Heart right ventricle (tissue), 16 donors: Measurements from ENCODE around the gene CBLN2. TPM values are rescaled to one million over a fixed set of nuclear protein-coding genes. Genes with fewer than 3 reads are reported as not detected.

ENCODE experiments used
- ATAC-seq, 8 donors: fragments of 200-7000 bp; cut with Tn5 transposase; one replicate each; pipeline ENCODE4 v1.9.1; 2020; ENCODE audit warnings: mild to moderate bottlenecking in 8 of 8, moderate library complexity in 8 of 8, moderate number of reproducible peaks in 1 of 8
- DNase-seq, 2 donors: peaks; one replicate each; pipeline ENCODE4 v3.0.0-alpha.2; 2020
- H3K27ac ChIP-seq, 10 donors: fragments of 200-600 bp; sonication (generic) in 2 of 10; one replicate each; pipeline versions ENCODE4 v1.5.0 to v1.8.0; 2020 to 2022; ENCODE audit warnings: mild to moderate bottlenecking in 3 of 10
- H3K27me3 ChIP-seq, 7 donors: fragments of 200-600 bp; one replicate each; pipeline ENCODE4 v1.8.0; 2021 to 2022; ENCODE audit warnings: mild to moderate bottlenecking in 2 of 7
- H3K36me3 ChIP-seq, 9 donors: fragments of 200-600 bp; sonication (generic) in 1 of 9; one replicate each; pipeline versions ENCODE4 v1.5.0 to v1.8.0; 2020 to 2022; ENCODE audit warnings: mild to moderate bottlenecking in 2 of 9
- H3K4me1 ChIP-seq, 9 donors: fragments of 200-600 bp; sonication (generic) in 1 of 9; one replicate each; pipeline versions ENCODE4 v1.5.0 to v1.8.0; 2020 to 2022; ENCODE audit warnings: mild to moderate bottlenecking in 4 of 9
- H3K4me3 ChIP-seq, 10 donors: fragments of 200-600 bp; sonication (generic) in 2 of 10; one replicate each; pipeline versions ENCODE4 v1.5.0 to v1.8.0; 2020 to 2022; ENCODE audit warnings: mild to moderate bottlenecking in 7 of 10, moderate library complexity in 2 of 10
- H3K9me3 ChIP-seq, 11 donors: fragments of 200-600 bp in 10 of 11; sonication (generic) in 2 of 11; one replicate each; pipeline versions ENCODE4 v1.5.0 to v1.8.0; 2013 to 2022; ENCODE audit warnings: mild to moderate bottlenecking in 2 of 11, control low read depth in 1 of 11, moderate library complexity in 1 of 11
- CTCF ChIP-seq, 9 donors: fragments of 200-600 bp; sonication (generic) in 2 of 9; IDR thresholded peaks; one replicate each; pipeline versions ENCODE4 v1.5.0 to v1.8.0; 2021 to 2022; ENCODE audit warnings: antibody characterized with exemption in 9 of 9, mild to moderate bottlenecking in 5 of 9, moderate library complexity in 1 of 9
- WGBS, 2 donors: extraction: QIAGEN DNeasy Blood & Tissue Kit; methylation state at CpG; one replicate each; pipeline ENCODE4 v1.1.7; 2013; ENCODE audit warnings: inconsistent platforms in 1 of 2; 5-methylcytosine and 5-hydroxymethylcytosine counted together
- intact Hi-C, 10 donors: fragments of 100-400 bp; cut with DNase I; formaldehyde crosslinking; loops; one replicate each; pipeline versions ENCODE4 v1.11.1 to v1.14.2; 2022
- polyA plus RNA-seq, 2 donors: library from polyadenylated mRNA; stranded (reverse); fragments of 200-250 nt; gene quantifications; one replicate each; pipeline ENCODE4 v1.2.3, GENCODE V29; 2013
- total RNA-seq, 10 donors: library from RNA; stranded (reverse); fragmentation: NEBNext Ultra II Directional in 3 of 10; extraction: Animal tissue kit (Norgen Biotek cat#: 25700) in 3 of 10; gene quantifications; one replicate each; pipeline versions ENCODE4 v1.2.1 to v1.2.4, GENCODE V29; 2021 to 2023
- donor health status: Arrhythmogenic right ventricular cardiomyopathy.
- donor health status: ischemic (EF 13 %, LVEDD 7.1; RV severe dilation, severe dysfunction).
- donor health status: healthy with polysubstance abuse.
- donor health status: DM: no; HTN: yes; CAD: no.
- donor health status: DM: no; HTN: no; CAD: no.
- donor health status: ischemic (EF 25% LVEDD 6.9; RV normal size, moderate dysfunction).
- donor health status: ischemic (EF 25% LVEDD 5.7; RV mildly dilated, moderate dysfunction).
- donor health status: healthy.
- donor health status: DM: yes; HTN: yes; CAD: no.
- donor health status: Ischemic cardiomyopathy.
- donor health status: ischemic (EF 35%, LVEDD 5.7; RV mildly dilated, moderate dysfunction).
- donor health status: nonischemic (EF 11% LVEDD 7.7; RV severe dilation, severe dysfunction).
- donor health status: DM: yes; HTN: yes; CAD: no.
- donor health status: PGD.
- donor health status: ischemic (EF 29% LVEDD 5.4; RV normal size, mild dysfunction).
- donor health status: nonischemic (EF 23%, LVEDD 6.1; RV moderate dilation, normal function).

CBLN2 gene
- total and polyA plus RNA-seq, 12 donors: 0.07 to 0.45 (median 0.29) TPM; not detected in 9

- H3K27ac ChIP-seq: no peak overlapping the region
- H3K4me1 ChIP-seq: peaks cover 0 to 12% (median 3%) of the 10 kb centered on the region in 9 donors
- intact Hi-C loops: no loop called here
- no peaks in the 10 kb centered on the region for H3K9me3 ChIP-seq
- peaks cover 10 to 74% (median 58%) of the 10 kb centered on the region in 7 donors for H3K27me3 ChIP-seq
- H3K36me3 ChIP-seq: no peaks in the 10 kb centered on the region
- peak overlapping the region in 8 of 10 donors; percentile 2 to 41 (median 28) for H3K4me3 ChIP-seq
- ATAC-seq (peak in 1 of 8 donors; percentile 51), DNase-seq (no peak)
- 0 to 1% methylated on average over 57 to 73 of the region's 73 CpGs for WGBS, 2 donors
- TF ChIP-seq CTCF (IDR thresholded peaks at IDR 0.05): no peak
Observed at GRCh38 chr18:72543357-72544055, 636 bp downstream of the CBLN2 start.

GRCh38 chr18:72542984-72543356, 1.2 kb downstream of the CBLN2 start:
- Histone ChIP-seq H3K36me3 (no peaks in the 10 kb centered on the region), H3K4me3 (peak overlapping the region in 4 of 10 donors; percentile 11 to 41 (median 32)), H3K4me1 (peaks cover 0 to 12% (median 3%) of the 10 kb centered on the region in 9 donors), H3K27ac (no peak overlapping the region), H3K27me3 (peaks cover 10 to 79% (median 59%) of the 10 kb centered on the region in 7 donors), H3K9me3 (no peaks in the 10 kb centered on the region)
- DNase-seq (no peak), ATAC-seq (no peak)
- TF ChIP-seq CTCF (IDR thresholded peaks at IDR 0.05): no peak
- intact Hi-C loops: no loop called here
- WGBS, 2 donors: 1% methylated on average over 20 of the region's 20 CpGs

- H3K27me3 ChIP-seq: peaks cover 10 to 79% (median 59%) of the 10 kb centered on the region in 7 donors
- intact Hi-C loops: no loop called here
- WGBS, 2 donors: 1 to 2% methylated on average over 34 of the region's 34 CpGs
Observed at GRCh38 chr18:72542342-72542741, 1.8 kb downstream of the CBLN2 start.

GRCh38 chr18:72541871-72542332, 2.2 kb downstream of the CBLN2 start:
- no peak for TF ChIP-seq CTCF (IDR thresholded peaks at IDR 0.05)
- no peaks in the 10 kb centered on the region for H3K9me3 ChIP-seq
- peaks cover 0 to 12% (median 3%) of the 10 kb centered on the region in 9 donors for H3K4me1 ChIP-seq
- intact Hi-C loops: no loop called here
- no peak overlapping the region for H3K27ac ChIP-seq
- ATAC-seq: no peak
- peaks cover 10 to 81% (median 59%) of the 10 kb centered on the region in 7 donors for H3K27me3 ChIP-seq
- no peak for DNase-seq
- no peaks in the 10 kb centered on the region for H3K36me3 ChIP-seq
- no peak overlapping the region for H3K4me3 ChIP-seq
- 0 to 1% methylated on average over 58 to 59 of the region's 59 CpGs for WGBS, 2 donors

More at GRCh38 chr18:72542342-72542741, 1.8 kb downstream of the CBLN2 start:
- Histone ChIP-seq H3K27ac (no peak overlapping the region), H3K4me3 (no peak overlapping the region), H3K9me3 (no peaks in the 10 kb centered on the region), H3K36me3 (no peaks in the 10 kb centered on the region), H3K4me1 (peaks cover 0 to 12% (median 3%) of the 10 kb centered on the region in 9 donors)
- no peak for DNase-seq
- TF ChIP-seq CTCF (IDR thresholded peaks at IDR 0.05): no peak
- no peak for ATAC-seq
